Esophagus mucosa (tissue), 1 donor: ENCODE measurements around the gene LDAF1. TPM values are rescaled to one million over a fixed set of nuclear protein-coding genes. Genes with fewer than 3 reads are reported as not detected.

Experiments
- total RNA-seq: library from RNA; stranded (reverse); gene quantifications from one replicate; pipeline ENCODE4 v1.2.4, GENCODE V29; 2023
- donor health status: DM: yes; HTN: yes; CAD: no.

The LDAF1 gene
- total RNA-seq, 1 donor from 2014 or later: 62.3 TPM

Other genes starting within 250 kb of the LDAF1 start
- 0.60 TPM for gene DNAH3, start 7.8 kb upstream of the LDAF1 start, total RNA-seq
- gene ZP2, start 52.9 kb downstream of the LDAF1 start, total RNA-seq: not detected
- gene ANKS4B, start 75.0 kb downstream of the LDAF1 start, total RNA-seq: not detected
- gene CRYM, start 119.6 kb downstream of the LDAF1 start, total RNA-seq: 5.1 TPM